Lower leg skin (tissue), 4 donors: ENCODE results near the gene RASSF4. TPM values are rescaled to one million over a fixed set of nuclear protein-coding genes. Genes with fewer than 3 reads are reported as not detected.
A peak's percentile ranks its signal among the peaks of the same experiment; 100 is the strongest.

Experiments
- DNase-seq, 2 donors: peaks; one replicate each; pipeline ENCODE4 v3.0.0-alpha.2; 2019; ENCODE audit warnings: low spot score in 2 of 2
- H3K4me3 ChIP-seq: fragments of 200-600 bp; sonication (generic); 2 replicates; pipeline ENCODE4 v1.5.1; 2017; ENCODE audit warnings: mild to moderate bottlenecking, low read depth; ENCODE audit not compliant: poor library complexity, severe bottlenecking
- CTCF ChIP-seq, 3 donors: fragments of 450-650 bp; IDR thresholded peaks; one replicate each; pipeline ENCODE4 v1.5.1; 2016; ENCODE audit warnings: antibody characterized with exemption in 3 of 3, mild to moderate bottlenecking in 3 of 3, moderate library complexity in 2 of 3
- POLR2A ChIP-seq, 2 donors: fragments of 450-650 bp; IDR thresholded peaks; one replicate each; pipeline ENCODE4 v1.6.1; 2016 to 2017; ENCODE audit warnings: antibody characterized with exemption in 2 of 2, mild to moderate bottlenecking in 1 of 2, moderate library complexity in 1 of 2
- WGBS, 2 donors: methylation state at CpG; one replicate each; pipeline ENCODE4 v1.1.5; 2018; 5-methylcytosine and 5-hydroxymethylcytosine counted together
- intact Hi-C: fragments of 100-400 bp; cut with DNase I; formaldehyde crosslinking; loops from one replicate; pipeline ENCODE4 v1.15.0; 2023; ENCODE audit warnings: low total_unique reads
- total RNA-seq, 4 donors: library from RNA; depleted of rRNA; stranded (reverse); fragments of >200 nt; gene quantifications; one replicate each; pipeline ENCODE4 v1.1.0, GENCODE V29; 2016

Gene RASSF4
- total RNA-seq, 4 donors from 2014 or later, result 4.4 to 11.0 (median 8.9) TPM

GRCh38 chr10:44976352-44977198 is 17.0 kb downstream of the RASSF4 start:
- DNase-seq, result no peak
- intact Hi-C loops, result loop anchor here (5.0 kb wide), 1 partner anchor 44 kb away; no protein-coding TSS in a partner anchor
- 84 to 86% methylated on average over 9 of the region's 9 CpGs for WGBS, 2 donors
- peak overlapping the region; percentile 16 for H3K4me3 ChIP-seq
- TF ChIP-seq POLR2A (IDR thresholded peaks at IDR 0.05) (no peak), CTCF (IDR thresholded peaks at IDR 0.05) (no peak)

GRCh38 chr10:44977287-44978212 is 17.9 kb downstream of the RASSF4 start:
- WGBS, 2 donors, result 70% methylated on average over 21 of the region's 25 CpGs
- H3K4me3 ChIP-seq, result peak overlapping the region; percentile 30
- no peak for DNase-seq
- TF ChIP-seq CTCF (IDR thresholded peaks at IDR 0.05) (no peak), POLR2A (IDR thresholded peaks at IDR 0.05) (no peak)
- intact Hi-C loops, result loop anchor here (5.0 kb wide), 1 partner anchor 45 kb away; no protein-coding TSS in a partner anchor

- no peak for DNase-seq
- peak overlapping the region; percentile 30 for H3K4me3 ChIP-seq
- 38 to 43% methylated on average over 4 of the region's 4 CpGs for WGBS, 2 donors
- intact Hi-C loops, result loop anchor here (5.0 kb wide), 1 partner anchor 46 kb away; no protein-coding TSS in a partner anchor
- TF ChIP-seq CTCF (IDR thresholded peaks at IDR 0.05) (no peak), POLR2A (IDR thresholded peaks at IDR 0.05) (no peak)
Observed at GRCh38 chr10:44978213-44978569, 18.6 kb downstream of the RASSF4 start.

- TF ChIP-seq POLR2A (IDR thresholded peaks at IDR 0.05) (peak in 1 of 2 donors; percentile 87), CTCF (IDR thresholded peaks at IDR 0.05) (no peak)
- WGBS, 2 donors, result 20 to 24% methylated on average over 12 of the region's 12 CpGs
- peak within 1 kb of the TSS; percentile 30 for H3K4me3 ChIP-seq
- intact Hi-C loops, result loop anchor here (5.0 kb wide), 1 partner anchor 46 kb away; no protein-coding TSS in a partner anchor
- peak; percentile 90 to 97 for DNase-seq
Observed at GRCh38 chr10:44978570-44979280, 19.1 kb downstream of the RASSF4 start, which contains the start of gene DEPP1. Gene DEPP1, minus strand, starts transcription at chr10:44978809. Its CDS starts 779 bp downstream, at chr10:44978030.
